Activated T-cell treated with anti-CD3 and anti-CD28 coated beads, Interleukin-2, amount 50 U/mL, for 72 hours (primary cell): ENCODE measurements around the gene NGB. TPM values are rescaled to one million over a fixed set of nuclear protein-coding genes. Genes with fewer than 3 reads are reported as not detected.

Experiments
- ATAC-seq, 2 donors: fragments of 150-1000 bp; cut with Tn5 transposase; replicated peaks in 1 of 2; 2 replicates each; pipeline ENCODE4 v1.10.0; 2021; ENCODE audit warnings: moderate library complexity in 2 of 2, mild to moderate bottlenecking in 1 of 2
- DNase-seq, 2 donors: peaks; one replicate each; pipeline ENCODE4 v3.0.0; 2021 to 2022; ENCODE audit warnings: mixed read lengths in 1 of 2
- H3K27ac Mint-ChIP-seq: one replicate; pipeline ENCODE4 v1.8.0; 2022; ENCODE audit warnings: mild to moderate bottlenecking, moderate library complexity, mixed read lengths
- H3K27me3 Mint-ChIP-seq: one replicate; pipeline ENCODE4 v1.8.0; 2022; ENCODE audit warnings: low read depth, mixed read lengths
- H3K36me3 Mint-ChIP-seq, 2 donors: one replicate each; pipeline ENCODE4 v1.8.0; 2022; ENCODE audit warnings: mixed read lengths in 2 of 2, mild to moderate bottlenecking in 1 of 2; ENCODE audit not compliant: insufficient read depth in 2 of 2
- H3K4me1 Mint-ChIP-seq: one replicate; pipeline ENCODE4 v1.8.0; 2022; ENCODE audit warnings: low read depth, mixed read lengths
- H3K4me3 Mint-ChIP-seq, 2 donors: one replicate each; pipeline ENCODE4 v1.8.0; 2022; ENCODE audit warnings: mild to moderate bottlenecking in 2 of 2, mixed read lengths in 2 of 2, moderate library complexity in 2 of 2
- H3K9me3 Mint-ChIP-seq, 2 donors: one replicate each; pipeline ENCODE4 v1.8.0; 2022; ENCODE audit warnings: mixed read lengths in 2 of 2
- total RNA-seq, 2 donors: library from RNA; stranded (reverse); gene quantifications; one replicate each; pipeline ENCODE4 v1.2.3, GENCODE V29; 2022

The NGB gene
- total RNA-seq, 2 donors from 2014 or later = not detected

DNA sequence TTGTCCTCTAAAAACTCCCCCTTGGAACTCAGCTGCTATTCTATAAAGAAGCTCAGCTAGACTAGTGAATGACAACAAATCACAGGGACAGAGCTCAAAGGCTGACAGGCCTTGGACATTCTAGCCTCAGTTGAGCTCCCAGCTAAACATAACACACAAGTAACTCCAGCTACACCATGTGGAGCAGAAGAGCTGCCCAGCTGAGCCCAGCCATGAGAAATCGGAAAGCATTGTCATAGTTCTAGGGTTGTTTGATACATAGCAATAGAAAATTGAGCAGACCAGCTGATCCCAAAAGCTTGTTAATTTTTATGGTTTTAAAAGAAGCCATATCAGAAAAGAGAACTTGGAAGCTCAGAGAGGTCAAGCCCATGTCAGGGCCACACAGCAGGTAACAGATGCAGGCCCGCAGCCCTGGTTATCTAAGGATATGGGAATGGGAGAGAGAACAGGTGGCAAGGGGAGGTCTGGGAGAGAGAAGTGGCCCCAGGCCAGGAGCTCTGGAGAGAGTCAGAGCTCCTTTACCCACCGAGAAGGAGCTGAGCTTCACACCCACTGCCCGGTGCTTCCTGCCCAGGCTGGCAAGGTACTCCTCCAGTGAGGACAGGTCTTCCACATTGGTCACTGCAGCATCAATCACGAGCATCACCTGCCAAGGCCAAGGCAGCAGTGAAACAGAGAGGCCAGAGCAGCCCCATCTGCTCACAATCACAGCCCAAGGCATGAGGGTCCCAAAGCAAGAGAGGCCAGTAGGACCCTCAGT lies 2.9 kb downstream of the NGB start:
- peaks cover 2 to 4% of the 10 kb centered on the region in 2 donors for H3K36me3 Mint-ChIP-seq
- DNase-seq (no peak), ATAC-seq (no peak)
- H3K4me3 Mint-ChIP-seq = no peak overlapping the region
- no peak overlapping the region for H3K27ac Mint-ChIP-seq
- H3K4me1 Mint-ChIP-seq = no peaks in the 10 kb centered on the region
- peaks cover 0 to 2% of the 10 kb centered on the region in 2 donors for H3K9me3 Mint-ChIP-seq
- H3K27me3 Mint-ChIP-seq = peaks cover 48% of the 10 kb centered on the region

DNA sequence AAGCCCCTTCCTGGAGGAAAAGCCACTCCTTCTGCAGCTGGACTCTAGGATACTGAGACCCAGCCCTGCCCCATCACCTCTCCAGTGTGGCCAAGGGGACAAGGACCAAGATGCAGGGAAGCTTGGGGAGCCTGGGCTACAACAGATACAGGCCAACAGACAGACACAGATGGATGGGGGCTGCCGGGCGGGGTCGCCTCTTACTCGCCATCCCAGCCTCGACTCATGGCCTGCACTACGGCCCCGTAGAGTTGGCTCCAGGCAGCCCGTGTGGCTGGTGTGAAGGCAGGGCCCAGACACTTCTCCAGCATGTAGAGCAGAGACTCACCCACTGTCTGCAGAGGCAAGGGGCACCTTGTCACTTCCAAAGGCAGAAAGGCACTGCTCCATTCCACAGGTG lies 4.7 kb downstream of the NGB start:
- H3K4me1 Mint-ChIP-seq = no peaks in the 10 kb centered on the region
- H3K27me3 Mint-ChIP-seq = peaks cover 32% of the 10 kb centered on the region
- ATAC-seq (no peak), DNase-seq (no peak)
- H3K36me3 Mint-ChIP-seq = peaks cover 2 to 3% of the 10 kb centered on the region in 2 donors
- no peak overlapping the region for H3K27ac Mint-ChIP-seq
- H3K4me3 Mint-ChIP-seq = no peak overlapping the region
- peaks cover 0 to 2% of the 10 kb centered on the region in 2 donors for H3K9me3 Mint-ChIP-seq

DNA sequence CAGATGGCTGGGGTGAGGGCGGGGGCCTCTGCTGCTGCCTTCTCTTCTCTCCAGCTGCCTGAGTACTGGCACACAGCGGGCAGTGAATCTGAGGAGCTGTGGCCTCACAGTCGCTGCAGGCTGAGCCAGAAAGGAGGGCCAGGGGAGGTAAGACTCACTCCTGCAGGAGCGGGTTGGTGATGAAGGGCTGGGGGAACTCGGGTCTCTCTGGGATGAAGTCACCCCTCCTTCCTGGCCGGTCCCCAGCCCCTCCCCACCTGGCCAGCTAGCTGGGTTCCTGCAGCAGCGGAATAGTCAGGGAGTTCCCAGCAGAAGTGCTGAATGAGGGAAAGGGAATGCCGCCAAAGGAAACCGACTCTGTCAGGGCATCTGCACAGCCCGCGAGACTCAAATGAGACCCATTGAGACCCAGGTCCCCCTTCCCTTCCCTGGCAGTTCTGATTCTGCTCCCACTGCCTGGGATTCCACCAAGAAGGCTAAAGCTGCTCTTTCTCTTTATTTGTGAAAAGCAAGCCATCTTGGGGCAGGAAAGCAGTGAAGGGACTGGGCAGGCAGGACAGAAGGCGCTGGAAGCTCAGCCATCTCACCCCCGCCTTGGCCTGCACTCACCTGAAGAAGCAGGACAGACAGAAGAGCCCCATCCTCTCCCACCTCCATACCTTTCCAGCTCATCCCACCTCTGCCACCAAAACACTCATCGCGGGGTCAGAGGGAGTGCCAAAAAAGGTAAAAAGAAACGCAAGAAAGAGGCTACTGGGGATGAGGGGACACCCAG lies 5.3 kb downstream of the NGB start:
- Mint-ChIP-seq H3K4me3 (no peak overlapping the region), H3K9me3 (peaks cover 0 to 2% of the 10 kb centered on the region in 2 donors), H3K36me3 (peaks cover 2 to 3% of the 10 kb centered on the region in 2 donors), H3K4me1 (no peaks in the 10 kb centered on the region), H3K27ac (no peak overlapping the region), H3K27me3 (peaks cover 33% of the 10 kb centered on the region)
- DNase-seq = no peak
- no peak for ATAC-seq

DNA sequence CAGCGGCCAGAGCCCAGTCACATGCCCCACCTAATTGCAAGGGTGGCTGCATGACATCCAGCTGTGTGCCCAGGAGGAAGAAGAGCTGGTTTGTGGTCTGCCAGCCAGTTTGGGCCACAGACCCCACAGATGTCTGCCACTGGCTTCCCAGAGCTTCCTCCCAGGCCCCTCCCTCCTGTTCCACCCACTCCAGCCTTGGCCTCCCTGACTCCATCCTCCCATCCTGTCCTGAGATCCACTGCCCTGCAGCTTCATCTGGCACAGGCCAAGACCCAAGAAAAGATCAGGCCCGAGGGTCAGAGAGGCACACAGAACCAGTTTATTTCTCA lies 5.9 kb downstream of the NGB start:
- ATAC-seq = no peak
- Mint-ChIP-seq H3K9me3 (peaks cover 0 to 2% of the 10 kb centered on the region in 2 donors), H3K36me3 (peaks cover 2 to 3% of the 10 kb centered on the region in 2 donors), H3K27ac (no peak overlapping the region), H3K4me1 (no peaks in the 10 kb centered on the region), H3K27me3 (peaks cover 30% of the 10 kb centered on the region), H3K4me3 (no peak overlapping the region)
- no peak for DNase-seq

DNA sequence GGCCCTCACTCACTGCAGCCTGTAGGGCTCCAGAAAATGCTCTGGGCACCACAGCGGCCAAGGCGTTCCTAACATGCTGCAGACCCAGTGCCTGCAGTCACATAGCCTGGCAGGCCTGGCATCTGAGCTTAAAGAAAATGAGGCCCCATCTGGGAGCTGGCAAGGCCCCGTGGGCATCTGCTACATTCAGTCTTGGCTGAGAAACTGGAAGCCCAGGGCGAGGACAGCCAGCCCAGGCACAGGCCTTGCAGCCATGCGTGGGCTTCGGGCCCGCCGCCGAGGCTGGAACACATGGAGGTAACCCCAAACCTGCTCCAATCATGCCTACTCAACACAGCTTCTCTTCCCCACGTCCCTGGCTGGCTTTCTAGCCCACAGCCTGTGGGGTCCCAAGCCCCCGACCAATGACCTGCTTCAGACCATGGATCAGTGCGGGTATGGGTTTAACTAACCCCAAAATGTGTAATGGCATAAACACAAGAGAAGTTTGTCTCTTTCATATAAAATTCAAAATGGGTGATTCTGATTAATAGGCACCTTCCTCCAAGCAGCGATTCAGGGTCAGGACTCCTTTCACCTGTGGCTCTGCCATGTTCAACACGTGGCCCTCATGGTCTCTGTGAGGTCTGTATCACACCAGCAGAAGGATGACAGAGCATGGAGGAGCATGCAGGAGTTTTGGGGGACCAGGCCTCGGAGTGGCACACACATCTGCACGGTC lies 6.4 kb downstream of the NGB start:
- no peak for DNase-seq
- peaks cover 0 to 2% of the 10 kb centered on the region in 2 donors for H3K9me3 Mint-ChIP-seq
- no peak overlapping the region for H3K4me3 Mint-ChIP-seq
- H3K27me3 Mint-ChIP-seq = peaks cover 25% of the 10 kb centered on the region
- H3K36me3 Mint-ChIP-seq = peaks cover 2 to 3% of the 10 kb centered on the region in 2 donors
- H3K27ac Mint-ChIP-seq = no peak overlapping the region
- ATAC-seq = no peak
- no peaks in the 10 kb centered on the region for H3K4me1 Mint-ChIP-seq

DNA sequence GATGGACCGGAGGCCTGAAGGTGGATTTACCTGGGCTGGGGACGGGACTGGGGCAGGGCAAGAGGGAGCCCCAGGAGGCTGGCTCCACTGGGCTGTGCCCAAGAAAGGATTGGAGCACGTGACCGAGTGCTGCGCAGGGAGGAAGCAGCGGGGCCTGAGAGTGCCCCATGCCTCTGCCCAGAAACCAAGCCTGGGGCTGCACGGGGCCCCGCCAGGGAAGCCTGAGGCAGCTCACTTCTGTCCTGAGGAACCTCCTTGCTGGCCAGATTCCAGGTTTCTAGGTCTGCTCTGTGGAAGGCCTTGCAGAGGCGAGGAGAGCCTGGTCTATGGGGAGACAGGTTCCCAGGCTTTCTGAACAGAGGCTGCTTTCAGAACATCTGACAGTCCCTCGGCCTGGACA lies 10.4 kb downstream of the NGB start:
- Mint-ChIP-seq H3K27me3 (peaks cover 6% of the 10 kb centered on the region), H3K4me1 (no peaks in the 10 kb centered on the region), H3K4me3 (no peak overlapping the region), H3K27ac (no peak overlapping the region), H3K9me3 (no peaks in the 10 kb centered on the region), H3K36me3 (no peaks in the 10 kb centered on the region)
- DNase-seq (no peak), ATAC-seq (no peak)

DNA sequence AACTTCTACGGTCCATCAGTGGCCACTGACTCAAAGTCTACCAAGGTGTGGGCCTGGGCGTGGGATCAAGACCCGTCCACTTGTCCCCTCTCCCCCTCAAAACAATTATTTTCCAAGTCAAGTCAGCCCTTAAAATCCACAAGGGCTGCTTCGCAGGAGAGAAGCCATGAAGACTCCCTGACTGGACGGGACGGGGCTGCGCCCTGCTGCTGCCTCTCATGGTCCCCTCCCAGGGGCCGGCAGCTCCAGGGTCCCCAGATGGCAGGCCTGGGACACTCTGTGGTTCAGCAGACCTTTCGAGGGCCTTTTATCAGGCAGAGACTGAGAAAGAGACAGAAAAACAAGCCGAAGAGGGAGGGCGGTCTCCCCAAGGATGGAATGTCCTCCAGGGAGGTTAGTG lies 10.8 kb downstream of the NGB start:
- peaks cover 6% of the 10 kb centered on the region for H3K27me3 Mint-ChIP-seq
- ATAC-seq (no peak), DNase-seq (no peak)
- H3K36me3 Mint-ChIP-seq = no peaks in the 10 kb centered on the region
- H3K9me3 Mint-ChIP-seq = no peaks in the 10 kb centered on the region
- H3K27ac Mint-ChIP-seq = no peak overlapping the region
- H3K4me3 Mint-ChIP-seq = no peak overlapping the region
- no peaks in the 10 kb centered on the region for H3K4me1 Mint-ChIP-seq

DNA sequence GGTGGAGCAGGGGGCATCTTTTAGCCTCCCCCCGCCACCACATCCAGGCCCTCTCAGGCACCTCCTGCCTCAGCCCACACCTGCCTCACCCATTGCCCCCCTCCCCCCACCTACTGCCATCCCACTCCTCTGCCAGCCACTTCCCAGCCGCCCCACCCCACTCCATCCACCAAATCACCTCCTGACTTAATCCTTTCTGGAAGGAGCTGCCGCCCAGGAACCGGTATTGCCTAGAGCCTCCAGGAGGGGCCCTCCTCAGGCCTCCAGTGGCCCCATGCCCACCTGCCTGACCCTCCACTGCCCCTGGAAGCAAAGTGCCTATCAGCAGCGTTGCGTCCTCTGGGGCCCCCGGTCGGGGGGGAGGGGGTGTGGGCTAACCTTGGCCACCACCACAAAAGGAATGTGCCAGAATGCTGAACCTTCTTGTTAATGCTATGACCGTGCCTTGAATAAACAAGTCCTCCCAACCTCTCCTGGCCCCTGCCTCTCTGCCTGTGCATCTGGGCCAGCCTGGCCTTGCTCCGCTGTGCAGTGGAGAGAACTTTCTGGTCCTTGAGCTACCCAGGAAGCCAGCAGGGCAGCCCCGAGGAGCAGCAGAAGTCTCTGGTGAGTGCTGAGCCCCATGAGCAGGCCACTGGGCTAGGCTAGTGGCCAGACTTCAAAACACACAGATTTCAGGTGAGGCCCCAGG lies 11.8 kb downstream of the NGB start:
- Mint-ChIP-seq H3K4me3 (no peak overlapping the region), H3K27me3 (peaks cover 6% of the 10 kb centered on the region)

DNA sequence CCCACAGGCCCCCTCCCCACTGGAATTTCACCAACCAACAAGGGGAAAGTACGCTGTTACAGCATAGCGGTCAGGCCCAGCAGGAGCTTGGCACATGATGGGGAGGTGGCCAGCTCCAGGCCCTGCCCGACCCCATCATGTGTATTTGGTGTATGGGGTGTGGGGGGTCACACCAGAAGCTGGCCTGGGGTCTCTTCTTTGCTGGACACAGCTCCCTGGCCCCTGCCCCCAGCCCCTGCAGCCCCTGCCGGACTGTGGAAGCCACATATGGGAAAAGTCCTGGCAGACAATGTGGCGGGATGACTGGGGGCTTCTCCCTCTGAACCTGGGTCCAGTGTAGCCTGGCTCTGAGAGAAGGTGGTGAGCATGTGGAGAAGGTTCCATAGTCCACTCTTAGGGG lies 12.4 kb downstream of the NGB start:
- peaks cover 11% of the 10 kb centered on the region for H3K27me3 Mint-ChIP-seq
- no peak overlapping the region for H3K4me3 Mint-ChIP-seq
- no peaks in the 10 kb centered on the region for H3K9me3 Mint-ChIP-seq
- DNase-seq (no peak), ATAC-seq (no peak)
- no peak overlapping the region for H3K27ac Mint-ChIP-seq
- H3K4me1 Mint-ChIP-seq = no peaks in the 10 kb centered on the region
- H3K36me3 Mint-ChIP-seq = no peaks in the 10 kb centered on the region

More for the DNA sequence above, 11.8 kb downstream of the NGB start:
- H3K36me3 Mint-ChIP-seq = no peaks in the 10 kb centered on the region
- DNase-seq = no peak
- no peak for ATAC-seq
- no peaks in the 10 kb centered on the region for H3K9me3 Mint-ChIP-seq
- no peak overlapping the region for H3K27ac Mint-ChIP-seq
- no peaks in the 10 kb centered on the region for H3K4me1 Mint-ChIP-seq

DNA sequence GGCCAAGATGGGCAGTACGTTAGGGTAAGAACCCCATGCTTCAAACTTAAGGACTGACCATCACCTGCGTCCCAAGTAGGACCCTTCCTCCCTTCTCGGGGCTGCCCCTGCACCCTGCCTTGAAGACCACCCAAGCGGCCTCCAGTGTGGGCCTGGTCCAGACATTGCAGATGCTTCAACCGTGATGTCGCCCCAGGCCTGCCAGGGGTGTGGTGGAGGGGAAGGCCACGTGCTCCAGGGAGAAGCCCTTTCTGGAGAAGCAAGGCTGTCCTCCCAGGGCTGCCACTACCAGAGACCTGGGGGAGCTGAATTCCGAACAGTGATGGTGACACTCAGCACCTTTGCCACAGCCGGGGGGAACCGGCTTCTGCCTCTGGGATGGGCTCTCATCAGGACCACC lies 13.3 kb downstream of the NGB start:
- no peak for DNase-seq
- H3K27me3 Mint-ChIP-seq = peaks cover 17% of the 10 kb centered on the region
- no peak overlapping the region for H3K4me3 Mint-ChIP-seq
- no peak for ATAC-seq
- H3K27ac Mint-ChIP-seq = no peak overlapping the region
- H3K36me3 Mint-ChIP-seq = no peaks in the 10 kb centered on the region
- H3K9me3 Mint-ChIP-seq = no peaks in the 10 kb centered on the region
- no peaks in the 10 kb centered on the region for H3K4me1 Mint-ChIP-seq

DNA sequence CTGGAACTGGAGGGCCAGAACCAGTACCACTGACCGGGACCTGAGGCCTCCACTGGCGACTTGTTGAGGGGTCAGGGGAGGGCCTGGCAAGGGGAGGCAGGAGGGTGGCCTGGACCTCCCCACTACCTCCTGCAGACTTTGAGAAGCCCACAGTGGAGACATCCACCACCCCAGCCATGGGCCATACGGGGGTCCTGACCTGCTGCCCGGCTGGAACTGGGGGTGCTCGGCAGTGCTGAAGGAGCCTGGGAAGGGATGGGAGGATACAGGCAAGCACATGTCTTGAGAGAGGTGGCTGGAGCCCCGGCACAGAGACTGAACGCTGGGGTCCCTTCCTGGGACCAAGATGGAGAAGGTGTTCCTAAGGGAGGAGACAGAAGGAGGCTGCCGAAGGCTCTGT lies 14.3 kb downstream of the NGB start:
- no peaks in the 10 kb centered on the region for H3K4me1 Mint-ChIP-seq
- ATAC-seq (no peak), DNase-seq (no peak)
- H3K9me3 Mint-ChIP-seq = no peaks in the 10 kb centered on the region
- no peaks in the 10 kb centered on the region for H3K36me3 Mint-ChIP-seq
- no peak overlapping the region for H3K27ac Mint-ChIP-seq
- peaks cover 17% of the 10 kb centered on the region for H3K27me3 Mint-ChIP-seq
- H3K4me3 Mint-ChIP-seq = no peak overlapping the region

DNA sequence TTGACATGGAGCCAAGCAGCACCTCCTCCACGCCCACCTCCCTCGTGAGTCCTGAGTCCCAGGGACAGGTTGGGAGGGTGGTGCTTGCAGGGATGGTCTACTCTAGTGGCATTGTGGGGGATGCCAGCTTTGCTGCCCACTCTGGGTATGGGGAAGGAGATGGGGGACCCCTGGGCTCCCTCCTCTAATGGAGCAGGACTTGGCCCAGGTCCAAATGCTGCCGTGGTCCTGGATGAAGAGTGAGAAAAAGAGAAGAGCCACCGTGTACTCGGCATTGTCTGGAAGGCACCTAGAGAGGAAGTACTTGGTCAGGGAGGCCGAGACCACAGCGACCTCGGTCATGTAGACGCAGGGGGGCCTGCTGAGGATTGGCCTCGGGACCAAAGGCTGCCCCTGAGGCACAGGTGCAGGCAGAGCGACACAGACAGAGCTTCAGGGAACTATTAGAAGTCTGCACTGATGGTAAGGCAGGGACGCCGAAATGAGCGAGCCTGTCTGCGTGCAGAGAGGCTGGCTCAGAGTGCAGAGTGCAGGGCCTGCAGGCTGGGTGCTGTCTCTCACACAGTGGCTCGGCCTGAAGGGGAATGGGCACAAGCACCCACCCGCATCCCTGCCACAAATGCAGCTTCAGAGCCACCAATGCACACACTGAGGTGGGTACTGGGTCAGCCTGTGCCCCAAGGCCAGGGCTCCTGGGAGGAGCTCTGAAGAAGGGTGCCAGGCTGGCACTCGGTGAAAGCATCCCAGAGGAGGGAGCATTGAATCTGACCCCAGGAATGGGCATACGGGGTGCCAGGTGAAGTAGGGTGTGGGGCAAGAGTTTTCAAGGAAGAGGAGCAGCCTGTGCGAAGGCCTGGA lies 17.4 kb downstream of the NGB start:
- DNase-seq = no peak
- H3K4me3 Mint-ChIP-seq = no peak overlapping the region
- no peaks in the 10 kb centered on the region for H3K4me1 Mint-ChIP-seq
- H3K27ac Mint-ChIP-seq = no peak overlapping the region
- ATAC-seq = no peak
- no peaks in the 10 kb centered on the region for H3K9me3 Mint-ChIP-seq
- peaks cover 11% of the 10 kb centered on the region for H3K27me3 Mint-ChIP-seq
- H3K36me3 Mint-ChIP-seq = no peaks in the 10 kb centered on the region
